Measurements from ENCODE around the gene ENDOG.

Gene ENDOG

GRCh38 chr9:128802482-128802881 is 15.8 kb upstream of the ENDOG start:
- no peak for DNase-seq

- no peak for DNase-seq
Measured at GRCh38 chr9:128805661-128806060, 12.6 kb upstream of the ENDOG start.

- DNase-seq = no peak
Measured at GRCh38 chr9:128807827-128808226, 10.5 kb upstream of the ENDOG start.

GRCh38 chr9:128808543-128808942 is 9.8 kb upstream of the ENDOG start:
- DNase-seq = no peak

- DNase-seq = no peak
Measured at GRCh38 chr9:128809036-128809599, 9.2 kb upstream of the ENDOG start.

GRCh38 chr9:128809831-128810230 is 8.5 kb upstream of the ENDOG start:
- DNase-seq = no peak

GRCh38 chr9:128810873-128811272 is 7.4 kb upstream of the ENDOG start:
- DNase-seq = no peak

- no peak for DNase-seq
Measured at GRCh38 chr9:128818839-128819715, 777 bp downstream of the ENDOG start.

- no peak for DNase-seq
Measured at GRCh38 chr9:128819716-128820664, 1.7 kb downstream of the ENDOG start.

- no peak for DNase-seq
Measured at GRCh38 chr9:128820665-128821583, 2.6 kb downstream of the ENDOG start.

GRCh38 chr9:128821584-128822406 is 3.5 kb downstream of the ENDOG start:
- DNase-seq = no peak

GRCh38 chr9:128822407-128823042 is 4.2 kb downstream of the ENDOG start:
- no peak for DNase-seq

GRCh38 chr9:128823362-128823902 is 5.1 kb downstream of the ENDOG start:
- DNase-seq = no peak

- no peak for DNase-seq
Measured at GRCh38 chr9:128823903-128824406, 5.7 kb downstream of the ENDOG start.

GRCh38 chr9:128824911-128825310 is 6.6 kb downstream of the ENDOG start:
- no peak for DNase-seq

GRCh38 chr9:128825923-128826700 is 7.8 kb downstream of the ENDOG start:
- DNase-seq = no peak

- DNase-seq = no peak
Measured at GRCh38 chr9:128828267-128828666, 10.0 kb downstream of the ENDOG start.

- no peak for DNase-seq
Measured at GRCh38 chr9:128828719-128829452, 10.6 kb downstream of the ENDOG start.
